IPS DF 4.7 (cell line): ENCODE data around the gene SIK1.
"Not testable (repeated sequence)": the region's sequence is repeated elsewhere in the genome, so short reads cannot be mapped to it uniquely, and the experiment has no call there.

Source experiments
- DNase-seq: peaks from one replicate; pipeline ENCODE4 v3.0.0-alpha.2; 2013; ENCODE audit warnings: low spot score; ENCODE audit errors: extremely low read depth

SIK1 gene

GRCh38 chr21:43398000-43398399 lies 28.9 kb downstream of the SIK1 start:
- DNase-seq: not testable (repeated sequence)

- DNase-seq: not testable (repeated sequence)
These were observed 29.5 kb downstream of the SIK1 start for GRCh38 chr21:43397439-43397808.

- DNase-seq: not testable (repeated sequence)
These were observed 30.0 kb downstream of the SIK1 start for GRCh38 chr21:43396788-43397438.

- DNase-seq: not testable (repeated sequence)
These were observed 43.6 kb downstream of the SIK1 start for GRCh38 chr21:43383351-43383750.

GRCh38 chr21:43382902-43383301 lies 44.0 kb downstream of the SIK1 start:
- DNase-seq: not testable (repeated sequence)

GRCh38 chr21:43380852-43381533 lies 45.9 kb downstream of the SIK1 start:
- DNase-seq: not testable (repeated sequence)

- not testable (repeated sequence) for DNase-seq
These were observed 46.6 kb downstream of the SIK1 start for GRCh38 chr21:43380337-43380736.

GRCh38 chr21:43379626-43380122 lies 47.3 kb downstream of the SIK1 start:
- DNase-seq: not testable (repeated sequence)

- DNase-seq: no peak
These were observed 50.5 kb downstream of the SIK1 start for GRCh38 chr21:43376478-43376882.

- no peak for DNase-seq
These were observed 51.0 kb downstream of the SIK1 start for GRCh38 chr21:43375837-43376477.

GRCh38 chr21:43375006-43375836 lies 51.7 kb downstream of the SIK1 start:
- no peak for DNase-seq

- no peak for DNase-seq
These were observed 52.6 kb downstream of the SIK1 start for GRCh38 chr21:43374228-43374885.

GRCh38 chr21:43373362-43374227 lies 53.3 kb downstream of the SIK1 start:
- DNase-seq: no peak

- DNase-seq: no peak
These were observed 54.1 kb downstream of the SIK1 start for GRCh38 chr21:43372663-43373361.

- no peak for DNase-seq
These were observed 55.1 kb downstream of the SIK1 start for GRCh38 chr21:43371786-43372185.

GRCh38 chr21:43370888-43371570 lies 55.9 kb downstream of the SIK1 start:
- no peak for DNase-seq

GRCh38 chr21:43370091-43370658 lies 56.8 kb downstream of the SIK1 start:
- DNase-seq: no peak

GRCh38 chr21:43369596-43370090 lies 57.3 kb downstream of the SIK1 start:
- DNase-seq: no peak
